HFFc6 (cell line): Measurements from ENCODE around the gene PALLD. TPM values are rescaled to one million over a fixed set of nuclear protein-coding genes. Genes with fewer than 3 reads are reported as not detected.

ENCODE experiments used
- DNase-seq: peaks from one replicate; pipeline ENCODE4 v3.0.0-alpha.2; 2018
- H3K27ac Mint-ChIP-seq: 2 replicates; pipeline ENCODE4 v1.8.0; 2020; ENCODE audit warnings: mild to moderate bottlenecking, mixed read lengths
- H3K27me3 Mint-ChIP-seq: 2 replicates; pipeline ENCODE4 v1.8.0; 2021; ENCODE audit warnings: mild to moderate bottlenecking, moderate library complexity, mixed read lengths; ENCODE audit not compliant: insufficient read depth
- H3K36me3 Mint-ChIP-seq: 2 replicates; pipeline ENCODE4 v1.8.0; 2021; ENCODE audit warnings: low read depth, mixed read lengths
- H3K4me1 Mint-ChIP-seq: 2 replicates; pipeline ENCODE4 v1.8.0; 2020; ENCODE audit warnings: low read depth, mixed read lengths
- H3K4me3 Mint-ChIP-seq: 2 replicates; pipeline ENCODE4 v1.8.0; 2020; ENCODE audit warnings: mild to moderate bottlenecking, moderate library complexity, mixed read lengths
- H3K9me3 Mint-ChIP-seq: 2 replicates; pipeline ENCODE4 v1.8.0; 2020; ENCODE audit warnings: mild to moderate bottlenecking, mixed read lengths
- total RNA-seq, 6 experiments: library from RNA; stranded (reverse); fragmentation: NEBNext Ultra II Directional; extraction: Animal tissue kit (Norgen Biotek cat#: 25700); gene quantifications; 2 replicates in 1 of 6; 3 replicates in 5 of 6; pipeline ENCODE4 v1.2.3, GENCODE V29; 2021
- TF ChIP-seq, protein P1 (sequence below): fragments of 200-600 bp; sonication (generic); IDR thresholded peaks from 2 replicates; pipeline ENCODE4 v1.5.0; 2021; ENCODE audit warnings: antibody characterized with exemption, mild to moderate bottlenecking

PALLD gene
- total RNA-seq, 6 experiments from 2014 or later: 72.6 to 163 (median 149) TPM

DNA sequence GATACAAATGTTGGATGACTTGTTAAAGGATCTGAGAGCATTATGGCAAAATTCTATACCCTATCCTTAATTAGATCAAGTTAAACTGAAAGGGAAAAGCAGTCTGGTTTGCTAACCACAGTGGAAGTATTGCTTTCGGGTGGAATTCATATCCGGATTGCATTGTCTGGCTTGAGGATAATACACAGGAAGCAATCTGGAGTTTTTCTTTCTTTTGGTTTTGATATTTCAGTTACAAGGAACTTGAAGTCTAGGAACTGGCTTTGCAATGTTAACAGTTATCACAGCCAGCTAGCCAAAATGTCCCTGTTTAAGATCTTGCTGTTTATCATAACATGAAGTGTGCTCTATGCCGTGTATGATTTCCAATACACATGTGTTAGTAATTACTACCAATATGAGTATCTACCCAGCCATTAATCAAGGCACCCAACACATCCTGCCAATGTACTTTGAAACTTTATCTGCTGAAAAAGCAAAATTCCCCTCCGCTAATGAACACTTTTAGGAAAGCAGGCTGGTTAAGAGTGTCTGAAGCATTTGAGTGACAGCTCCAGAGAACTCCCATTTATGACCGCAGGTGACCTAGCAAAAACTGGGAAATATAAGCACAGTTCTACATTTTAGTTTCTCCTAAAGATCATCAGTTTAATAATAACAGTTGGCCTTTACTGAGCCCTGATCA lies 146.4 kb downstream of the PALLD start:
- H3K9me3 Mint-ChIP-seq: no peaks in the 10 kb centered on the region
- no peaks in the 10 kb centered on the region for H3K27me3 Mint-ChIP-seq
- peak overlapping the region; percentile 62; the same call in 1 of the 2 replicates for H3K4me3 Mint-ChIP-seq
- TF ChIP-seq, protein P1, sequence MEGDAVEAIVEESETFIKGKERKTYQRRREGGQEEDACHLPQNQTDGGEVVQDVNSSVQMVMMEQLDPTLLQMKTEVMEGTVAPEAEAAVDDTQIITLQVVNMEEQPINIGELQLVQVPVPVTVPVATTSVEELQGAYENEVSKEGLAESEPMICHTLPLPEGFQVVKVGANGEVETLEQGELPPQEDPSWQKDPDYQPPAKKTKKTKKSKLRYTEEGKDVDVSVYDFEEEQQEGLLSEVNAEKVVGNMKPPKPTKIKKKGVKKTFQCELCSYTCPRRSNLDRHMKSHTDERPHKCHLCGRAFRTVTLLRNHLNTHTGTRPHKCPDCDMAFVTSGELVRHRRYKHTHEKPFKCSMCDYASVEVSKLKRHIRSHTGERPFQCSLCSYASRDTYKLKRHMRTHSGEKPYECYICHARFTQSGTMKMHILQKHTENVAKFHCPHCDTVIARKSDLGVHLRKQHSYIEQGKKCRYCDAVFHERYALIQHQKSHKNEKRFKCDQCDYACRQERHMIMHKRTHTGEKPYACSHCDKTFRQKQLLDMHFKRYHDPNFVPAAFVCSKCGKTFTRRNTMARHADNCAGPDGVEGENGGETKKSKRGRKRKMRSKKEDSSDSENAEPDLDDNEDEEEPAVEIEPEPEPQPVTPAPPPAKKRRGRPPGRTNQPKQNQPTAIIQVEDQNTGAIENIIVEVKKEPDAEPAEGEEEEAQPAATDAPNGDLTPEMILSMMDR: no peak
- peak overlapping the region; percentile 49; the same call in 1 of the 2 replicates for H3K27ac Mint-ChIP-seq
- peaks cover 35% of the 10 kb centered on the region for H3K4me1 Mint-ChIP-seq
- H3K36me3 Mint-ChIP-seq: peaks cover 4% of the 10 kb centered on the region; the same call in 1 of the 2 replicates
- DNase-seq: no peak

DNA sequence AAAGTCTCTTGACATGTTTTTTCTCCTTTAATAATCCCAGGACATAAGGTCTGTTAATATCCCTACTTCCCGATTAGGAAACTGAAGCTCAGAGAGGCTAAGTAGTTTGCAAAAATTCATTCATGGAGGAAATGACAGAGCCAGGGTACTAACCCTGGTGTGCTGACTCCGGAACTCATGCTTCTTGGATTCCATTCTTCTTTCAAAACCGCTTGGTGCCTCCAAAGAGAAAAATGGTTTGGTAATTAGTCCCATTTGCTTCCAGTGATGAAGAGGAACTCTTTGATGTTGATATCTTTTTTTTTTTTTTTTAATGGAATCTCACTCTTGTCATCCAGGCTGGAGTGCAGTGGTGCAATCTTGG lies 146.9 kb downstream of the PALLD start:
- H3K36me3 Mint-ChIP-seq: peaks cover 2% of the 10 kb centered on the region; the same call in 1 of the 2 replicates
- TF ChIP-seq, protein P1: no peak
- H3K4me1 Mint-ChIP-seq: peaks cover 35% of the 10 kb centered on the region
- H3K9me3 Mint-ChIP-seq: no peaks in the 10 kb centered on the region
- H3K27me3 Mint-ChIP-seq: no peaks in the 10 kb centered on the region
- H3K27ac Mint-ChIP-seq: no peak overlapping the region
- H3K4me3 Mint-ChIP-seq: peak overlapping the region; percentile 62; the same call in 1 of the 2 replicates
- no peak for DNase-seq

DNA sequence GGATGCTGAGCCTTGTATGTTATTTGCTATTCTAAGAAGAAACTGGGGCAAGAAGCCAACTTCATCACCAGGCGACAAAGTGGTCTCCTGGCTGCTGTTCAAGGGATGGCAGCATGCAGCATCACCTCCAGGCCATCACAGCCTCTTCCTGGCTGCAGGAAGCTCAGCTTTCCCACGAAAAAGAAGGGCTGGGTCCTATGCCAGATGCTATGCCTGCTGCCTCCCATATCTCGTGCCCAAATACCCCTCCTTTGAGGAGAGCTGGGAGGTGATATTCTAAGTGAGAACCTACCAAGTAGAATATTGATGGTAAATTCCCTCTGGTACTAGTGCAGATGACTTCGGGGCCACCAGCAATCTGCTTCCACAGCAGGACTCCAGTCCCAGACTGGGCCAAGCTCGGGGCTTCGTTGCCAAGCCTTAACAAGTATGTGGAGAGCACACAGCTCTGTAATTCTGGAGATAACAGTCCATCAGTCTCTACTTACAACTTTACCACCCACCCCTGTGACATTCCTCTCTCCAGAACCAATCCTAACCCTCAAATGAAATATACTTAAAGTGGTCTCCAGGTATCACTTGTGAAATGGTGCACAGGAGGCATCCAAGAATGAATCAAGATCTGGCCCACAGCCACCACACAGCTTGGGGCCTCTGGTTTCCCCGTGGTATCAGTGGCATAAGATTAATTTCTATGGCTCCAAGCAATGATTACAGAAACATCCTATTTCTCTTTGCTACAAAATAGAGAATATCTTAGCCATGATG lies 149.3 kb downstream of the PALLD start:
- no peak for DNase-seq
- H3K36me3 Mint-ChIP-seq: no peaks in the 10 kb centered on the region
- no peak overlapping the region for H3K27ac Mint-ChIP-seq
- no peaks in the 10 kb centered on the region for H3K27me3 Mint-ChIP-seq
- H3K4me1 Mint-ChIP-seq: peaks cover 42% of the 10 kb centered on the region
- H3K9me3 Mint-ChIP-seq: no peaks in the 10 kb centered on the region
- TF ChIP-seq, protein P1: no peak
- no peak overlapping the region for H3K4me3 Mint-ChIP-seq

DNA sequence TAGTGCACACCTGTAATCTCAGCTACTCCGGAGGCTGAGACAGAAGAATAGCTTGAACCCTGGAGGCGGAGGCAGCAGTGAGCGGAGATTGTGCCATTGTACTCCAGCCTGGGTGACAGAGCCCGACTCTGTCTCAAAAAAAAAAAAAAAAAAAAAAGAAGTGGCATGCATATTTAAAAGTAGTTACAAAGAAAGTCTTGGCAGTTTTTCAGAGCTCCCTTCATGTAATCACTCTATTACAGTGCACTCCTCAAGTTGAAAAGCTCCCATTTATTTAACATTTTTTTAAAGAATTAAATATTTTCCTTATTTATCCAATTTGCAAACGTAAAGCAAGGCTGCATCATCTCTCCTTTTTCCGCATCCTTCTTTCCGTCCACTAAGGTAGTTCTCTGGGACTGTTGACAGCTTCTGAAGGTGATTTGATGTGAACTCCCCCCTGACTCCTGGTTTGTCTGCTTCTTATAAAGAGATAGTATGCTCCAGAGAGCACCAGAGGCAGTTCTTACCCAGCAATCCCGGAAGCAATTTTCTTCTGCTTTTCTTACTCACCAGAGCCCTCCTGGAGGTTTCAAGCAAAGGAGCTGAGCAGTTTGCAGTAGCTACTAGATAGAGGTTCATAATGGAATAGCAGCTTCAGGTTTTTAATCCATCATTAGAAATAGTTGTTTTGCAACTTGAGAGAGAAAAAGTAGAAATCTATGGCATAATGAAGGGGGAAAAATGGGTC lies 151.0 kb downstream of the PALLD start:
- peak overlapping the region; percentile 7; the same call in 1 of the 2 replicates for H3K27ac Mint-ChIP-seq
- H3K4me1 Mint-ChIP-seq: peaks cover 38% of the 10 kb centered on the region
- no peak overlapping the region for H3K4me3 Mint-ChIP-seq
- TF ChIP-seq, protein P1: no peak
- H3K27me3 Mint-ChIP-seq: no peaks in the 10 kb centered on the region
- H3K36me3 Mint-ChIP-seq: no peaks in the 10 kb centered on the region
- H3K9me3 Mint-ChIP-seq: no peaks in the 10 kb centered on the region
- no peak for DNase-seq

DNA sequence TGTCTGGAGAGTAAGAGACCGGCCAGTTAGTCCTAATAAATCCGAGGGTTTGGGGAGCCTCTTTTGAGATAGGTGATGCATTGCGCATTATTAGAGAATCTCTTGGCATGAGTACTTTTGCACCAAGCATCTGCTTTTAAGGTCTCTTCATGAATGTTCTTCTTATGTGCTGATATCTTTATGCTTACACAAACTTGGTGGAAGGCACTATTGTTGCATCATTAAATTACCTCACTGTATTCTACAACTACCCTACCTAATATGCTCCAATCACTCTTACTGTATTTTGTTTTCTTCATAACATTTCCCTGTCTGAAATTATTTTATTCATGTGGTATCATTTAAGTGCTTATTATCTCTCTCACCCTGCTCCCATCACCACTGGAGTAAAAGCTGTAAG lies 151.6 kb downstream of the PALLD start:
- TF ChIP-seq, protein P1: no peak
- Mint-ChIP-seq H3K27ac (peak overlapping the region; percentile 35), H3K27me3 (no peaks in the 10 kb centered on the region), H3K4me1 (peaks cover 32% of the 10 kb centered on the region), H3K36me3 (no peaks in the 10 kb centered on the region), H3K4me3 (no peak overlapping the region), H3K9me3 (no peaks in the 10 kb centered on the region)
- DNase-seq: no peak
